HUES64 (cell line): Measurements from ENCODE around the gene ENKUR.

Experiments
- H3K27ac ChIP-seq: 2 replicates; pipeline ENCODE4 v1.7.0; 2013; ENCODE audit warnings: low read depth, low read length, inconsistent platforms
- H3K27me3 ChIP-seq: 2 replicates; pipeline ENCODE4 v1.6.1; 2013; ENCODE audit warnings: mild to moderate bottlenecking, low read length; ENCODE audit not compliant: insufficient read depth
- H3K36me3 ChIP-seq: 2 replicates; pipeline ENCODE4 v1.6.1; 2013; ENCODE audit warnings: mild to moderate bottlenecking, low read length; ENCODE audit not compliant: insufficient read depth
- H3K4me1 ChIP-seq: 2 replicates; pipeline ENCODE4 v1.6.1; 2013; ENCODE audit warnings: mild to moderate bottlenecking, low read length, moderate library complexity; ENCODE audit not compliant: insufficient read depth
- H3K4me3 ChIP-seq: 2 replicates; pipeline ENCODE4 v1.5.1; 2013; ENCODE audit warnings: mild to moderate bottlenecking, low read length, moderate library complexity
- H3K9ac ChIP-seq: 2 replicates; pipeline ENCODE4 v1.6.1; 2013; ENCODE audit warnings: mild to moderate bottlenecking, low read depth, low read length
- H3K9me3 ChIP-seq: 2 replicates; pipeline ENCODE4 v1.6.1; 2013; ENCODE audit warnings: low read depth, low read length; ENCODE audit not compliant: insufficient read depth
- WGBS: fragments of 150-250, 120-280 bp; methylation state at CpG from one replicate; pipeline ENCODE4 v1.1.7; 2013; ENCODE audit warnings: missing lambda C conversion rate; 5-methylcytosine and 5-hydroxymethylcytosine counted together

ENKUR gene

DNA sequence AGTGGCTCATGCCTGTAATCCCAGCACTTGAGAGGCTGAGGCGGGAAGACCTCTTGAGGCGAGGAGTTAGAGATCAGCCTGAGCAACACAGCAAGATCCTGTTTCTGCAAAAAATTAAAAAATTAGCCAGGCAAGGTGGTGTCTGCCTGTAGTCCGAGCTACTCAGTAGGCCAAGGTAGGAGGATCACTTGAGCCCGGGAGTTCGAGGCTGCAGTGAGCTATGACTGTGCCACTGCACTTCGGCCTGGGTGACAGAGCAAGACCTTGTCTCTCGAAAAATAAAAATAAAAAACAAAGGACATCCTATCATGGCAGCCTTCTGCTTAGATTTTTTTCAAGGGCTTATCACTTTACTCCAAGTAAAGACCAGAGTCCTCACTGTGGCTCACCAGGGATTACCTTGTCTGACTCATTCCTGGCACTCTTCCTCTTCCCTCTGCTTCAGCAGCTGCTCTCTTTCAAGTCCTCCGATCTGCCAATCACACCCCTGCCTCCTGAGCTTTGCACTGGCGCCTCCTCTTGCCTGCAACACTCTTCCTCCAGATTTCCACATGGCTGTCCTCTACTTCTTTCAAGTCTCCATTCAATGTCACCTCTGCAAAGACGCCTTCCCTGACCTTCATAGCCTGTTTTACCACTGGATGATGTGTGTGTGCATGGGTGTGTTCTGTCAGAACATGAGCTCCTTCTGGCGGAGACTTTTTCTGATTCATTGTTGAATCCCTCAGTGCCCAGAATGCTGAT, 71.3 kb downstream of the ENKUR start:
- 88% methylated on average over 11 of the region's 11 CpGs for WGBS

DNA sequence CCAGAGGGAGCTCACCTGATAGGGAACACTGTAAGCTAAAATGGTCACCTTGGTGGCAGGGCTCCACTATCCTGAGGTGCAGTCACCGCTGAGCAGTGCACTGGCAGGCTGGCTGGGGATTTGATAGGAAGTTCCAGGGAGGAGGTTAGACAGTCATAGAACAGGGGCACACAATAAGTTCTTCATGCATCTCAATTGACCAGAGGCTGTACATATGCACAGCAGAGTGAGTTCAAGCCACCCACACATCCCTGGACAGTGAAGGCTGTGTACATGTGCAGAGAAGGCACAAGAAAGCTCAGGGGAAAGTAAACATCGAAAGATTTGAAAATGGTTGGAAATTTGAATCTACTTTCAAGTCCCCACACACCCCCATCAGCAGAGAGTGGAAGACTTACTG, 77.4 kb downstream of the ENKUR start:
- WGBS = 100% methylated on average over 2 of the region's 2 CpGs
- Histone ChIP-seq H3K27ac (no peak overlapping the region), H3K4me1 (no peaks in the 10 kb centered on the region), H3K27me3 (no peaks in the 10 kb centered on the region), H3K9me3 (no peaks in the 10 kb centered on the region), H3K4me3 (no peak overlapping the region), H3K9ac (no peak overlapping the region), H3K36me3 (no peaks in the 10 kb centered on the region)

More for the DNA sequence above, 71.3 kb downstream of the ENKUR start:
- H3K9me3 ChIP-seq = no peaks in the 10 kb centered on the region
- H3K27me3 ChIP-seq = no peaks in the 10 kb centered on the region
- H3K36me3 ChIP-seq = no peaks in the 10 kb centered on the region
- H3K4me3 ChIP-seq = no peak overlapping the region
- H3K9ac ChIP-seq = no peak overlapping the region
- no peaks in the 10 kb centered on the region for H3K4me1 ChIP-seq
- no peak overlapping the region for H3K27ac ChIP-seq

DNA sequence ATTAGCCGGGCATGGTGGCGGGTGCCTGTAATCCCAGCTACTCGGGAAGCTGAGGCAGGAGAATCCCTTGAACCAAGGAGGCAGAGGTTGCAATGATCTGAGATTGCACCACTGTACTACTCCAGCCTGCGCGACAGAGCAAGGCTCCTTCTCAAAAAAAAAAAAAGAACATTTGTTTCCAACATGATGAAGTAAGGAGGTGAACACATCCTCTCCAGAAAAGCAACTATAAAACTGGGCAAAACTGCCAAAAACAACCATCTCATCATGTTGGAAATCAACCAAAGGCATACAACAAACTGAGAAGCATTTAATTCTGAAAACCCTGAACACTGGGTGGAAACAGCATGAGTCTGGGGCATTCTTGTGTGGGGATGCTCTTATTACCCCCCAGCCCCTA, 77.9 kb downstream of the ENKUR start:
- H3K4me3 ChIP-seq = no peak overlapping the region
- no peaks in the 10 kb centered on the region for H3K4me1 ChIP-seq
- H3K36me3 ChIP-seq = no peaks in the 10 kb centered on the region
- no peak overlapping the region for H3K9ac ChIP-seq
- WGBS = 94% methylated on average over 3 of the region's 5 CpGs
- no peaks in the 10 kb centered on the region for H3K9me3 ChIP-seq
- no peak overlapping the region for H3K27ac ChIP-seq
- no peaks in the 10 kb centered on the region for H3K27me3 ChIP-seq

DNA sequence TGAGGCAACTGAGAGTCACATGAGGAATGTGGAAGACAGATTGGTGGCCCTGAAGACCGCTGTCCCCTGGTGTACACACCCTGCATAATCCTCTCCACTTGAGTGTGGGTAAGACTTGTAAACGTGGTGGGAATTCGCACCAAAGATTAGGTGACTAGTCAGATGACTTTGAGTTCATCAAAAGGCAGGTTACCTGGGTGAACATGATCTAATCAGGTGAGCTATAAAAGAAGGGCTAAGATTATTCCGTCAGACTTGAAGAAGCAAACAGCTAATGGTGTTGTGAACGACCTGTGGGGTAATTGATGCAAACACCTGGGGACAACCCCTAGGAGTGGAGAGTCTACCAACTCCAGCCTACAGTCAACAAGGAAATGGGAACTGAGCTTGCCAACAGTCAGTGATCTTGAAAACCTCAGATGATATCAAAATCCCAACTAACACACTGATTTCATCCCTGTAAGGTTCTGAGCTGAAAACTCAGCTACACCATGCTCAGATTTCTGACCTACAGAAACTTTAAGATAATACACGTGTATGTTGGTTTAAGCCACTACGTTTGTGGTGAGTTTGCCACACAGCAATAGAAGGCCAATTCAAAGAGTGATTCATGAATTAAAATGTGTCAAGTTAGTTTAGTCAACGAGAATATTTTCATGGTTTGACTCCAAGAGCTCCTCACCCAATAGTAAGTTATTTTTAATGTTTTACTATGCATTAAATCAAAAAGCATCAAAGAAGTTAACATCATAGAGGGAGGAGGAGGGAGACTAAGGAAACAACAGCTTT, 80.3 kb downstream of the ENKUR start:
- Histone ChIP-seq H3K36me3 (no peaks in the 10 kb centered on the region), H3K27ac (no peak overlapping the region), H3K27me3 (no peaks in the 10 kb centered on the region), H3K9me3 (no peaks in the 10 kb centered on the region), H3K4me1 (no peaks in the 10 kb centered on the region), H3K4me3 (no peak overlapping the region), H3K9ac (no peak overlapping the region)
- WGBS = 88% methylated on average over 8 of the region's 8 CpGs
